22Rv1 (cell line): ENCODE measurements around the gene IL5.
A peak's percentile ranks its signal among the peaks of the same experiment; 100 is the strongest.

Source experiments
- H3K27ac ChIP-seq: fragments of 450-650 bp; 2 replicates; pipeline ENCODE4 v1.5.1; 2017
- CTCF ChIP-seq: fragments of 450-650 bp; IDR thresholded peaks from 2 replicates; pipeline ENCODE4 v1.5.1; 2017; ENCODE audit warnings: mild to moderate bottlenecking
- ZFX ChIP-seq: fragments of 450-650 bp; IDR thresholded peaks from 2 replicates; pipeline ENCODE4 v1.6.1; 2017; ENCODE audit warnings: antibody characterized with exemption, borderline replicate concordance

Gene IL5

GRCh38 chr5:132505641-132506040 lies 37.7 kb downstream of the IL5 start:
- H3K27ac ChIP-seq, result peak overlapping the region; percentile 53
- TF ChIP-seq CTCF (no peak), ZFX (no peak)

GRCh38 chr5:132504746-132505145 lies 38.6 kb downstream of the IL5 start:
- peak overlapping the region; percentile 53 for H3K27ac ChIP-seq
- no peak for TF ChIP-seq ZFX
- TF ChIP-seq CTCF, result no peak

DNA sequence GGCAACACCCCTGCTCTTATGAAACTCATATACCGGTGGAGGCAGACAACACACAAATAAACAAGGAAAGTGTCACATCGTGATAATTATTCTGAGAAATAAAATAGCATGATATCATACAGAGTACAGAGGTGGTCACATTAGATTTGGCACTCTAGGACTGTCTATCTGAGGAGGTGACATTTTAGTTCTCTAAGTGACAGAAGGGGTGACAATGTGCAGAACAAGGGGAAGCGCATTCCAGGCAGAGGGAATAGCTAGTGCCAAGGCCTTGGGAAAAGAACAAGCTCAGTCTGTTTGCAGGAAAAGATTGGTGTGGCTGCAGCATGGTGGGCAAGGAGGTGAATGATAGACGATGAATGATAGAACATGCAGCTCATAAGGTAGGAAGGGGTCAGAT lies 40.1 kb downstream of the IL5 start:
- no peak overlapping the region for H3K27ac ChIP-seq
- TF ChIP-seq CTCF (no peak), ZFX (no peak)

GRCh38 chr5:132501961-132502931 lies 41.1 kb downstream of the IL5 start:
- TF ChIP-seq CTCF (no peak), ZFX (no peak)
- no peak overlapping the region for H3K27ac ChIP-seq

DNA sequence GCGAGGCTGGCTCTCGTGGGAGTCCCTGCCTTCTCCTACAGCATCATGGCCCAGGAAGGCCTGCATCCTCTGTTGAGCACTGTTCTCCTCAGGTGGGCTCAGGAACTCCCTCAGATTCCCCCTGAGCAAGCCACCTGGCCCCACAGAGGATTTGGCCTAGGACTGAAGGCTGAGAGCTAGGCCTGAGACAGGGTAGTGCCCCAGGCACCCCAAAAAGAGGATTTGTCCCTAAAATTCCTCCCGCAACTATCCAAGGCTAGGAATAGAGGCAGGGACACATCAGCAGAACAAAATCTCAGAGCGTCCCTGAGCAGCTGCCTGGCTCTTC lies 41.7 kb downstream of the IL5 start:
- TF ChIP-seq CTCF (no peak), ZFX (no peak)
- H3K27ac ChIP-seq, result no peak overlapping the region

GRCh38 chr5:132500931-132501628 lies 42.2 kb downstream of the IL5 start:
- peak; percentile 87 for TF ChIP-seq CTCF
- TF ChIP-seq ZFX, result no peak
- no peak overlapping the region for H3K27ac ChIP-seq
